KG1 (cell line): ENCODE measurements around the gene MUC12.
"Not testable (repeated sequence)": the region's sequence is repeated elsewhere in the genome, so short reads cannot be mapped to it uniquely, and the experiment has no call there.

Experiments used
- DNase-seq: peaks from one replicate; lab custom pipeline; 2025; lab: John Stamatoyannopoulos, UW

Gene MUC12

GRCh38 chr7:101060992-101061391, 91.6 kb downstream of the MUC12 start:
- DNase-seq: no peak

GRCh38 chr7:101064176-101064550, 94.8 kb downstream of the MUC12 start:
- DNase-seq: not testable (repeated sequence)

DNA sequence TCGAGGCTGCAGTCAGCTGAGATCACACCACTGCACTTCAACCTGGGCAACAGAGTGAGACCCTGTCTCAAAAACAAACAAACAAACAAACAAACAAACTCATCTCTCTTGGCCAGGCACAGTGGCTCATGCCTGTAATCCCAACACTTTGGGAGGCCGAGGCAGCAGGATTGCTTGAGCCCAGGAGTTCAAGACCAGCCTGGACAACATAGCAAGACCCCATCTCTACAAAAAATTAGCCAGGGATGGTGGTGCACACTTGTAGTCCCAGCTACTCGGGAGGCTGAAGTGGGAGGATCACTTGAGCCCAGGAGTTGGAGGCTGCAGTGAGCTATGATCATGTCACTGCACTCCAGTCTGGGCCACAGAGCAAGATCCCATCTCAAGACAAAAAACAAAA, 95.8 kb downstream of the MUC12 start:
- DNase-seq: not testable (repeated sequence)

- no peak for DNase-seq
Observed at GRCh38 chr7:101066141-101066832, 96.9 kb downstream of the MUC12 start.

GRCh38 chr7:101066833-101067177, 97.4 kb downstream of the MUC12 start:
- DNase-seq: no peak

GRCh38 chr7:101068401-101068800, 99.0 kb downstream of the MUC12 start:
- no peak for DNase-seq
